Uterus (tissue), 4 donors: ENCODE results near the gene DUSP22. TPM values are rescaled to one million over a fixed set of nuclear protein-coding genes. Genes with fewer than 3 reads are reported as not detected.

Source experiments
- DNase-seq, 2 donors: peaks; one replicate each; pipeline ENCODE4 v3.0.0-alpha.2; 2019 to 2020
- H3K27ac ChIP-seq, 2 donors: fragments of 200-600 bp; sonication (generic); 1 replicate in 1 of 2; 2 replicates in 1 of 2; pipeline ENCODE4 v1.5.1; 2016 to 2018
- H3K27me3 ChIP-seq, 2 donors: fragments of 200-600 bp; sonication (generic); one replicate each; pipeline ENCODE4 v1.5.1; 2018 to 2019; ENCODE audit warnings: control low read depth in 1 of 2
- H3K36me3 ChIP-seq, 2 donors: fragments of 200-600 bp; sonication (generic); one replicate each; pipeline ENCODE4 v1.5.1; 2019; ENCODE audit warnings: control low read depth in 1 of 2
- H3K4me1 ChIP-seq, 2 donors: fragments of 200-600 bp; sonication (generic); one replicate each; pipeline ENCODE4 v1.5.1; 2018 to 2019; ENCODE audit warnings: control low read depth in 1 of 2
- H3K4me3 ChIP-seq, 2 donors: fragments of 200-600 bp; sonication (generic); 1 replicate in 1 of 2; 2 replicates in 1 of 2; pipeline ENCODE4 v1.5.1; 2018 to 2019; ENCODE audit warnings: mild to moderate bottlenecking in 1 of 2
- H3K9me3 ChIP-seq, 2 donors: fragments of 200-600 bp; sonication (generic); one replicate each; pipeline ENCODE4 v1.5.1; 2019; ENCODE audit warnings: control low read depth in 1 of 2
- CTCF ChIP-seq, 4 experiments: fragments of 200-600 bp in 2 of 4; fragments of 450-650 bp in 2 of 4; sonication (generic) in 2 of 4; IDR thresholded peaks; one replicate each; pipeline ENCODE4 v1.5.1; 2016 to 2019; ENCODE audit warnings: antibody characterized with exemption in 4 of 4, mild to moderate bottlenecking in 2 of 4, moderate library complexity in 1 of 4
- POLR2A ChIP-seq, 2 donors: fragments of 450-650 bp; IDR thresholded peaks; one replicate each; pipeline ENCODE4 v1.6.1; 2016; ENCODE audit warnings: antibody characterized with exemption in 2 of 2, mild to moderate bottlenecking in 1 of 2, moderate library complexity in 1 of 2
- intact Hi-C: fragments of 100-400 bp; cut with DNase I; formaldehyde crosslinking; loops from one replicate; pipeline ENCODE4 v1.15.1; 2023; ENCODE audit warnings: low total_unique reads
- total RNA-seq, 4 donors: library from RNA; depleted of rRNA in 3 of 4; stranded (reverse); fragments of >200 nt in 3 of 4; gene quantifications; one replicate each; pipeline versions ENCODE4 v1.1.0 to v1.2.4, GENCODE V29; 2014 to 2023
- donor health status: DM: yes; HTN: yes; CAD: no.

Gene DUSP22
- total RNA-seq, 4 donors from 2014 or later: 22.8 to 78.5 (median 46.0) TPM

- Histone ChIP-seq H3K4me3 (no peak overlapping the region), H3K27ac (no peak overlapping the region), H3K36me3 (no peaks in the 10 kb centered on the region), H3K9me3 (no peaks in the 10 kb centered on the region), H3K27me3 (no peaks in the 10 kb centered on the region), H3K4me1 (no peaks in the 10 kb centered on the region)
- no peak for TF ChIP-seq POLR2A (IDR thresholded peaks at IDR 0.05)
- no peak for TF ChIP-seq CTCF (IDR thresholded peaks at IDR 0.05)
- intact Hi-C loops: no loop called here
- DNase-seq: no peak
Measured at GRCh38 chr6:279341-280029, 12.8 kb upstream of the DUSP22 start.

- Histone ChIP-seq H3K9me3 (no peaks in the 10 kb centered on the region), H3K4me3 (no peak overlapping the region), H3K36me3 (no peaks in the 10 kb centered on the region), H3K27me3 (no peaks in the 10 kb centered on the region), H3K4me1 (no peaks in the 10 kb centered on the region), H3K27ac (no peak overlapping the region)
- intact Hi-C loops: no loop called here
- DNase-seq: no peak
- TF ChIP-seq CTCF (IDR thresholded peaks at IDR 0.05): no peak
- no peak for TF ChIP-seq POLR2A (IDR thresholded peaks at IDR 0.05)
Measured at GRCh38 chr6:280775-281468, 11.4 kb upstream of the DUSP22 start.

DNA sequence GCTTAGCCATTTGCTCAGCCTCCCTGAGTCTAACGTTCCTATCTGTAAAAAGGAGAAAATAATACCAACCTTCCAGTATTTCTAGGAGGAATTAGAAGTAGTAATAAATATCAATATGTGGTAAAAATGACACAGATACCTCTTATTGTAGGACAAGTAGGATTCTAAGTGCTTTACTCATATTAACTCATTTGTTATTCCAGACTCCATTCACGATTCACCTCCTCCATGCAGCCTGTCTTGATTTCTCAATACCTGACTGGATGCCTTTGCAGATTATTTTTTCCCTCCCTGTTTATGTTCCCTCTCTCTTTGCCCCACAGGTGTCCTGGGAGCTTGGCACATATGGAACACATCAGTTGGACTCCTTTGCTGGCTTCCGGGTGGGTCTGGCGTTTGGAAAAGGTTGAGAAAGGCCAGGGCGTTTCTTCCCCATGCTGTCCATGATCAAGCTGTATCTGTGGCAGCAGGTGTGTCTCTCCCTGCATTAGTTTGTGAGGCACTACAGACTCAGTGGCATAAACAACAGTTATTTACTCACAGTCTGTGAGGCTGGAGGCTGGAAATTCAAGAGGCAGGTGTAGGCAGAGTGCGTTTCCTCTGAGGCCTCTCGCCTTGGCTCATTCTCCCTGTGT lies 10.7 kb upstream of the DUSP22 start:
- no peak for DNase-seq
- H3K27me3 ChIP-seq: no peaks in the 10 kb centered on the region
- H3K36me3 ChIP-seq: no peaks in the 10 kb centered on the region
- no peaks in the 10 kb centered on the region for H3K9me3 ChIP-seq
- no peak overlapping the region for H3K4me3 ChIP-seq
- no peaks in the 10 kb centered on the region for H3K4me1 ChIP-seq
- H3K27ac ChIP-seq: no peak overlapping the region
- TF ChIP-seq POLR2A (IDR thresholded peaks at IDR 0.05): no peak
- TF ChIP-seq CTCF (IDR thresholded peaks at IDR 0.05): no peak
- intact Hi-C loops: no loop called here

GRCh38 chr6:282177-282866 lies 10.0 kb upstream of the DUSP22 start:
- Histone ChIP-seq H3K4me1 (no peaks in the 10 kb centered on the region), H3K9me3 (no peaks in the 10 kb centered on the region), H3K27ac (no peak overlapping the region), H3K4me3 (no peak overlapping the region), H3K27me3 (no peaks in the 10 kb centered on the region), H3K36me3 (no peaks in the 10 kb centered on the region)
- intact Hi-C loops: no loop called here
- TF ChIP-seq POLR2A (IDR thresholded peaks at IDR 0.05): no peak
- no peak for TF ChIP-seq CTCF (IDR thresholded peaks at IDR 0.05)
- no peak for DNase-seq
